ELF-1 (cell line): ENCODE results near the gene CIROP.

Source experiments
- DNase-seq: peaks from one replicate; pipeline ENCODE4 v3.0.0-alpha.2; 2016; ENCODE audit warnings: low read depth, low spot score

The CIROP gene, protein sequence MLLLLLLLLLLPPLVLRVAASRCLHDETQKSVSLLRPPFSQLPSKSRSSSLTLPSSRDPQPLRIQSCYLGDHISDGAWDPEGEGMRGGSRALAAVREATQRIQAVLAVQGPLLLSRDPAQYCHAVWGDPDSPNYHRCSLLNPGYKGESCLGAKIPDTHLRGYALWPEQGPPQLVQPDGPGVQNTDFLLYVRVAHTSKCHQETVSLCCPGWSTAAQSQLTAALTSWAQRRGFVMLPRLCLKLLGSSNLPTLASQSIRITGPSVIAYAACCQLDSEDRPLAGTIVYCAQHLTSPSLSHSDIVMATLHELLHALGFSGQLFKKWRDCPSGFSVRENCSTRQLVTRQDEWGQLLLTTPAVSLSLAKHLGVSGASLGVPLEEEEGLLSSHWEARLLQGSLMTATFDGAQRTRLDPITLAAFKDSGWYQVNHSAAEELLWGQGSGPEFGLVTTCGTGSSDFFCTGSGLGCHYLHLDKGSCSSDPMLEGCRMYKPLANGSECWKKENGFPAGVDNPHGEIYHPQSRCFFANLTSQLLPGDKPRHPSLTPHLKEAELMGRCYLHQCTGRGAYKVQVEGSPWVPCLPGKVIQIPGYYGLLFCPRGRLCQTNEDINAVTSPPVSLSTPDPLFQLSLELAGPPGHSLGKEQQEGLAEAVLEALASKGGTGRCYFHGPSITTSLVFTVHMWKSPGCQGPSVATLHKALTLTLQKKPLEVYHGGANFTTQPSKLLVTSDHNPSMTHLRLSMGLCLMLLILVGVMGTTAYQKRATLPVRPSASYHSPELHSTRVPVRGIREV

GRCh38 chr14:23104591-23105347 is at the start of gene CIROP:
Gene CIROP, minus strand, starts transcription at chr14:23104989. Its CDS starts 69 bp downstream, at chr14:23104920.
- peak; percentile 45 for DNase-seq

DNA sequence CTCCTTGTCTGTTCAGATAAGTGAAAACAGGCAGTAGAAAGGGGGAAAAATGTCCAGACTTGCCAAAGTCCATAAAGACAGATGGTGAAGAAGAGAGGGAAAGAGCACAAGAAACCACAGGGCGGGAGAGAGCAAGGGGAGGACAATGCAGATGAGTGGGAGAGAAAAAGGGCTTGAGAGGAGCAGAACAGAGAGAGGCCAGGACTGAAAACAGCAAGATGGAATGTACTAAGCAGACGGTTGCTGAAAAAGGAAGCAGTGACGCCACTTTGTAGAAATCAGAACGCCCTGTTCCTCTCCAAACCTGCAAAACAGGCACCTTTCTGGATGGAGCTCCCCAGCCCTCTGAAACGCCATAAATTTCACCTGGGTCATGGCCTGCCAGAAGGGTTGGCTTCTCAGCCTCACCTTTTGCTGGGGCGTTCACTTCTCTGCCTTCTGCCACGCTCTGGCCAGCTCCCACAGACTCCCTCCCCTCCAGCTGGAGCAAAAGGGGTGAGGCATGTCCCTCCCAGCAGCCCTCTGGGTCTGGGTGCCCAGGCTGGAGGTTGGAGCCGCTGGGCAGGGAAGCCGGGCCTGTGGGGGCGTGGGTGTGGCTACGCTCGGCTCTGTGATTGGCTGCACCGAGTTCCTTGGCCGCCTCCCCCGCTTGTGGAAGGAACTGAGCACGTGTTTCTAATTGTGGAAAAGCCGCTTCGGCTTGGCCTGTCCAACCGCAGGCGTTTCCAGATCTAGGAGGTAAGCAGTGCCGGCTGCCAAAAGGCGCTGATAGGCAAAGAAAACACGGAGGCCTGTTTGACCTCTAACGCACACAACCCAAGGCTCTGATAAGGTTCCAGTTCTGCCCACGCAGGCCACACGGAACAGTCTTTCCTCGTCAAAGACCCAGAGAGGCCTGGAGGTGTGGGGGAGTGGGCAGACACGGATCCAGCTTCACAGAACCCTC is 49.3 kb upstream of the CIROP start:
- peak; percentile 87 for DNase-seq

- DNase-seq = no peak
Observed at GRCh38 chr14:23151342-23151741, 46.6 kb upstream of the CIROP start.

DNA sequence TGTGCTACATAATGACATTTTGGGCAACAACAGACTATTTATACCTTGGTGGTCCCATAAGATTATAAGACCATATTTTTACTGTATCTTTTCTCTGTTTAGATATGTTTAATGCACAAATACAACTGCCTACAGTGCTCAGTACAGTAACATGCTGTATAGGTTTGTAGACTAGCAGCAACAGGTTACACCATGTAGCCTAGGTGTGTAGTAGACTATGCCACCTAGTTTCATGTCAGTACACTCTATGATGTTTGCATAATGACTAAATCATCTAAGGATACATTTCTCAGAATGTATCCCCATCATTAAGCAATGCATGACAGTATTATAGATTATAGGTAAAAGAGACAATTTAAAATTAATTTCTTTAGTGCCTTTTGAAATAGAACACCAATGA is 45.0 kb upstream of the CIROP start:
- DNase-seq = no peak

DNA sequence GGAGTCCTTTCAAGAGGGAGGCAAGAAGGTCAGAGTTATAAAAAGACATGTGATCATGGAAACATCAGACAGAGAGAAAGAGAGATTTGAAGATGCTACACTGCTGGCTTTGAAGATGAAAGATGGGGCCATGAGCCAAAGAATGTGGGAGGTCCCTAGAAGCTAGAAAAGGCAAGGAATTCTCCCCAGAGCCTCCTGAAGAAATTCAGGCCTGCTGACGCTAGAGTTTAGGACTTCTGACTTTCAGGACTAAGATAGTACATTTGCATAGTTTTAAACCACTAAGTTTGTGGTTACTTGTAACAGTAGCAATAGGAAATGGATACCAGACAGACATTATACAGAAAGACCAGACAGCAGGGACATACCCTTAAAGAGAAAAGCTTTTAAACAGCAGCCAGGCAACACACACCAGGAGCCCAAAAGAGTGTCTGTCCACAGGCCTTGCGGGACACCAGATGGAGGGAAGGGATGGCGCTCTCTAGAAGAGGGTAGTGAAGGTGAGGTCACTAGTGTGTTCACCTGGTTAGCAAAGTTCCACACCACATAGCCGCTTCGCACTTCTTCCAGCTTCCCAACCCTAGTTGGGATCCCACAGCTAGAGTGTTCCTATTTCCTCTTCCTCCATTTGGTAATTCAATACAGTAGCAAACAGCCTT is 43.9 kb upstream of the CIROP start:
- no peak for DNase-seq

DNA sequence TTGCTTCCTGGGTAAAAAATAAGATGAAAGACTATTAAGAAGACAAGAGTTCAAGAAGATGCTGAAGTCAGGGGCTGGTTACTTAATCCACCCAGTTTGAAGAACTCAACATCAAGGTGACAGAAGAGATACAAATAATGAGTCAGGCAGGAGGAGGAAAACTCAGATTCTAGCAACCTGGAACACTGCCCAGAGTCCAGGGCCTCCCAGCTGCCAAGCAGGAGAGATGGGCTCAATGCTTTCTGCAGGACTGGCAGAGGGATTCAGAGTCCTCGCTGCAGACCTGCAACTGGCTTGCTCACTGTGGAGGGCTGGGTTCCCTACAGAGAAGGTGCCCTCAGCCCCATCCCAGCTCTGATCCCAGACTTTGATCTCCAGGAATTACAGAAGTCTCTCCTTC is 42.9 kb upstream of the CIROP start:
- DNase-seq = no peak

DNA sequence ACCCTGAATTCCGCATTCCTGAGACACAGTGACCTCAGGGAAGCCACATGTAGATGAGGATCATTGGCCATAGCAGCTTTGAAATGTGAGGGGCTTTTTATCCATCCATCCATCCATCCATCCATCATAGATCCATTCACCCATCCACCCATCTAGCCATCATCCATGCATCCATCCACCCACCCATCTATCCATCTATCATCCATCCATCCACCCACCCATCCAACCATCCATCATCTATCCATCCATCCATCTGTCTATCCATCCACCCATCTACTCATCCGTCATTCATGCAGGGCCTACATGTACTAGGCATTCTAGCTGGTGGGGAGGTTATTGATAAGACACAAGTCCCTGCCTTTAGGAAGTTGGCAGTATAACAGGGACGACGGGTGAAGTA is 42.2 kb upstream of the CIROP start:
- no peak for DNase-seq

GRCh38 chr14:23146351-23146910 is 41.6 kb upstream of the CIROP start:
- DNase-seq = peak; percentile 28

- DNase-seq = peak; percentile 66
Observed at GRCh38 chr14:23145794-23146350, 41.1 kb upstream of the CIROP start.

GRCh38 chr14:23143911-23144310 is 39.1 kb upstream of the CIROP start:
- no peak for DNase-seq

GRCh38 chr14:23142826-23143225 is 38.0 kb upstream of the CIROP start:
- DNase-seq = no peak

- DNase-seq = peak; percentile 71
Observed at GRCh38 chr14:23141706-23142444, 37.1 kb upstream of the CIROP start.

GRCh38 chr14:23140371-23140770 is 35.6 kb upstream of the CIROP start:
- no peak for DNase-seq

DNA sequence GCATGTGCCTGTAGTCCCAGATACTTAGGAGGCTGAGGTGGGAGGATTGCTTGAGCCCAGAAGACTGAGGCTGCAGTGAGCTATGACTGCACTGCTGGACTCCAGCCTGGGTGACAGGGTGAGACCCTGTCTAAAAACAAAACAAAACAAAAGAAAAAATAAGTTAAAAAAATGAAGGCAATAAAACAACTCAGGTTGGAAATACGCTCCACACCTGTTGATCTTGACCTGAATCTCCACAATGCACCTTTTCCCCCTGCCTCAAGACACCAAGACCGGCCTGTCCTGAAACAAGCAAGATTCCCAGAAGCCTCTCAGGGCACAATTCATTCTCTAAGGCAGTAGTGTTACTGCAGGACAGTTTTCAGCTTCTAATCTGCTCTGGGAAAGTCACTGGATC is 35.1 kb upstream of the CIROP start:
- DNase-seq = no peak

DNA sequence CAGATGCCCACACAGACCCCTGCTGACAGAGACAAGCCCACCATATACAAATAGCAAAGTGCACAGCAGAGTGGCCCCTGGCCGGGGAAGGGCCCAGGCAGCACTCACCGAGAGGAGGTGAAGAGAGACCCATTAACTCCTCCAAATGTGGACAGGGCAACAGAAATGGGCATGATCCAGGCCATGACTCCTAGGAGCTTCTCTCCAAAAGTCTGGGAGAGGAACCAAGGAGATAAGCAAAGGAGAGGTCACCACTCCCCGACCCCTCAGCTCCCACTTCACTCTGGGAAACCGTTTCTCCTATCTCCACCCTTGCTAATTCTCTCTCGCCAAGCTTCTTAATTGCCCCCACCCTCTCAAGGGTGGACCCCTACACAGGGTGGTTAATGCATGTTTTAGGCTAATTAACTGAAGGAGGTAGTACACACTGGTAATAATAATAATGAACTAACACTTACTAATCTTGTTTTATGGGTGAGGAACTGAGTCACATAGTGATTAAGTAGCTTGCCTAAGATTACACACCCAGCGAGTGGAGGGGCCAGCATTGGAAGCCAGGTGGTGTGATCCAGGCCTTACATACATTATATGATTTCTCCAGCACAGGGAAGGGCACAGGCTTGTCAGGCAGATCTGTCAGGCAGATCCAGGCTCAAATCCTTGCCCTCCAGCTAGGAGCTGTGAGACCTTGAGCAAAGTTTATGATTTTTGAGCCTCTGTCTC is 33.2 kb upstream of the CIROP start:
- DNase-seq = no peak

GRCh38 chr14:23137192-23137812 is 32.5 kb upstream of the CIROP start:
- no peak for DNase-seq

DNA sequence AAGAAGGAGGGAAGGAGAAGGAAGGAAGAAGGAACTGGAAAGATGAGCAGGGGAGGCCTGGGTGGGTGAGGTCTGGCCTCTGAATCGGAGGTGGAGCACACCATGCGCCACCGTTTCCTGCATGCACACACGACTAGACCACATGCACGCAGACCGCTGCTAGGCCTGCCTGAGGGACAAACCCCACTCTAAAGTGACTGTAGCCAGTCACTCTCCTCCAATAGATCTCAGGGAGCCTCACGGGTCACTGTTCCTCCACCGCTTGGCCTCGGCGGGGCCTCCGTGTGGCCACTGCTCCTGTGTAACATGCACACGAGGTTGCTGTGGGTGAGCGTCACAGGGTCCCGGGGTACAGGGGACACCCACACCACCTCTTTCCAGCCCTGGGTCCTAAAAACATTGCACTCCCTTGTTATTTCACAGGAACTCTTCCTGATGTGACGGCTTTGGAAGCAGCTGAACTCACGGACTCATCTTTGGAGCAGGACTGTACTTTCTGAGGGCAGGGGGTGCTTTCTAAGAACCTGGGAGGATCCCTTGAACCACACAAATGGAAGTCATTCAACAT is 31.9 kb upstream of the CIROP start:
- no peak for DNase-seq

- DNase-seq = no peak
Observed at GRCh38 chr14:23132970-23133369, 28.2 kb upstream of the CIROP start.
